HG03066 (cell line): ENCODE data around the gene RBL1.
A peak's percentile ranks its signal among the peaks of the same experiment; 100 is the strongest.
"Not testable (repeated sequence)": the region's sequence is repeated elsewhere in the genome, so short reads cannot be mapped to it uniquely, and the experiment has no call there.

Experiments
- ATAC-seq: cut with Tn5 transposase; IDR thresholded peaks from one replicate; pipeline ENCODE4 v1.9.1; 2021; ENCODE audit warnings: low read depth; ENCODE audit not compliant: unreplicated experiment

Gene RBL1, protein sequence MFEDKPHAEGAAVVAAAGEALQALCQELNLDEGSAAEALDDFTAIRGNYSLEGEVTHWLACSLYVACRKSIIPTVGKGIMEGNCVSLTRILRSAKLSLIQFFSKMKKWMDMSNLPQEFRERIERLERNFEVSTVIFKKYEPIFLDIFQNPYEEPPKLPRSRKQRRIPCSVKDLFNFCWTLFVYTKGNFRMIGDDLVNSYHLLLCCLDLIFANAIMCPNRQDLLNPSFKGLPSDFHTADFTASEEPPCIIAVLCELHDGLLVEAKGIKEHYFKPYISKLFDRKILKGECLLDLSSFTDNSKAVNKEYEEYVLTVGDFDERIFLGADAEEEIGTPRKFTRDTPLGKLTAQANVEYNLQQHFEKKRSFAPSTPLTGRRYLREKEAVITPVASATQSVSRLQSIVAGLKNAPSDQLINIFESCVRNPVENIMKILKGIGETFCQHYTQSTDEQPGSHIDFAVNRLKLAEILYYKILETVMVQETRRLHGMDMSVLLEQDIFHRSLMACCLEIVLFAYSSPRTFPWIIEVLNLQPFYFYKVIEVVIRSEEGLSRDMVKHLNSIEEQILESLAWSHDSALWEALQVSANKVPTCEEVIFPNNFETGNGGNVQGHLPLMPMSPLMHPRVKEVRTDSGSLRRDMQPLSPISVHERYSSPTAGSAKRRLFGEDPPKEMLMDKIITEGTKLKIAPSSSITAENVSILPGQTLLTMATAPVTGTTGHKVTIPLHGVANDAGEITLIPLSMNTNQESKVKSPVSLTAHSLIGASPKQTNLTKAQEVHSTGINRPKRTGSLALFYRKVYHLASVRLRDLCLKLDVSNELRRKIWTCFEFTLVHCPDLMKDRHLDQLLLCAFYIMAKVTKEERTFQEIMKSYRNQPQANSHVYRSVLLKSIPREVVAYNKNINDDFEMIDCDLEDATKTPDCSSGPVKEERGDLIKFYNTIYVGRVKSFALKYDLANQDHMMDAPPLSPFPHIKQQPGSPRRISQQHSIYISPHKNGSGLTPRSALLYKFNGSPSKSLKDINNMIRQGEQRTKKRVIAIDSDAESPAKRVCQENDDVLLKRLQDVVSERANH

GRCh38 chr20:37095599-37096414 lies at the start of gene RBL1:
RBL1 (minus strand) TSS chr20:37095997; CDS start chr20:37095928, 69 bp downstream.
- peak; percentile 73 for ATAC-seq

- no peak for ATAC-seq
These were observed 49.1 kb upstream of the RBL1 start for GRCh38 chr20:37144856-37145404.

- no peak for ATAC-seq
These were observed 46.9 kb upstream of the RBL1 start for GRCh38 chr20:37142708-37143107.

DNA sequence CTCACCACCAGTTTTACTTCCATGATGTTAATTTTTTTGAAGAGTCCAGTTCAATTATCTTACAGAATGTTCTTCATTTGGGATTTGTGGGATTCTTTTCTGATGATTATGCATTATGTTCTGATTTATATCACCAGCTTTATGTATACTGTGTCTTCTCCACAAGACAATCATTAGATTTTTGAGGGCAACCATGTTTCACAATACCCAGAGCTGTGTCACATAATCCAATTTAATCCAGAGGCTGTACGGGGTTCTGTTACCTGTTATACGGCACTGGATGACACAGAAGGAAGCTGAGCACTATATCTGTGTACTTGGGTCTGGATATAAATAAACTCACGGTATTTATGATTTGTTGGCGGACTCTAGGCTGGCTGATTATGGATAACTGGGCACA lies 41.8 kb upstream of the RBL1 start:
- no peak for ATAC-seq

GRCh38 chr20:37133952-37134351 lies 38.2 kb upstream of the RBL1 start:
- ATAC-seq, result no peak

DNA sequence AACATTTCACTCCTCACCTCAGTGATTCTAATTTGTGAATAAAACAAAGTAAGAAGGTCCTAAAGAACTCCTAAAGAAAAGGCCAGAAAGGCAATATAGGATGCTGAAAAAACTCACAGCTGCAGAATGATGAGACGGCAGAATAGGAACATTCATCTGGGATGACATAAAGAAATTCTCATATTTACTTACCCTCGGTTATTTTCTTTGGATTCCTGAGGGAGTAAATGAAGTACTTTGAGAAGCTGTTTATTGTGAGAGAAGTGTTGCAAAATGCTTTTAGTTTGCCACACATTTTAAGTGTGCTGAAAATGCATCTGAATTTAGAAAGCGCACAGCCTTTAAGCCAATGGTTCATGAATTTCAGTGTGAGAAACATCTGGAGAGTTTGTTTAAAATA lies 35.7 kb upstream of the RBL1 start:
- ATAC-seq, result no peak

DNA sequence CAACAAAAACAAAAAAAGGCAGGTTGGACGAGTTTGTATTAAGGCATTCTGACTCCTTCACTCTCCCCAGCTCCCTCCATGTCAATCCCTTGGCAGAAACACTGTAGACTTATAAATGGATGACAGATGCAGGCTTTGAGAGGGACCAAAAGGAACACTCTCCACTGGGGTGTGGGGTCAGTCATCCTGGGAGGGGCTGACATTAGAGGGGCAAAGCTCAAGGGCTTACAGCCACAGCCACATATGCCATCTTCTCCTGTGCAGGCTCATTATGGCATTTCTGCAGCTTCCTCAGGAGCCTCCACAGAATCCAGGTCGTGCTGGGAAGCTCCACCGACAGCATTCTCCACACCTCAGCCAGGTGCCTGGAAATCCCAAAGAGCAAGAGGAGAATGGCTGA lies 33.0 kb upstream of the RBL1 start:
- no peak for ATAC-seq

DNA sequence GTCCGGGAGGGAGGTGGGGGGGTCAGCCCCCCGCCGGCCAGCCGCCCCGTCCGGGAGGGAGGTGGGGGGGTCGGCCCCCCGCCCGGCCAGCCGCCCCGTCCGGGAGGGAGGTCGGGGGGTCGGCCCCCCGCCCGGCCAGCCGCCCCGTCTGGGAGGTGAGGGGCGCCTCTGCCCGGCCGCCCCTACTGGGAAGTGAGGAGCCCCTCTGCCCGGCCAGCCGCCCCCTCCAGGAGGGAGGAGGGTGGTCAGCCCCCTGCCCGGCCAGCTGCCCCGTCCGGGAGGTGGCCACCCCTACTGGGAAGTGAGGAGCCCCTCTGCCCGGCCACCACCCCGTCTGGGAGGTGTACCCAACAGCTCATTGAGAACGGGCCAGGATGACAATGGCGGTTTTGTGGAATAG lies 30.5 kb upstream of the RBL1 start:
- not testable (repeated sequence) for ATAC-seq

- ATAC-seq, result no peak
These were observed 27.6 kb upstream of the RBL1 start for GRCh38 chr20:37123441-37123840.

GRCh38 chr20:37120497-37120896 lies 24.7 kb upstream of the RBL1 start:
- ATAC-seq, result no peak

DNA sequence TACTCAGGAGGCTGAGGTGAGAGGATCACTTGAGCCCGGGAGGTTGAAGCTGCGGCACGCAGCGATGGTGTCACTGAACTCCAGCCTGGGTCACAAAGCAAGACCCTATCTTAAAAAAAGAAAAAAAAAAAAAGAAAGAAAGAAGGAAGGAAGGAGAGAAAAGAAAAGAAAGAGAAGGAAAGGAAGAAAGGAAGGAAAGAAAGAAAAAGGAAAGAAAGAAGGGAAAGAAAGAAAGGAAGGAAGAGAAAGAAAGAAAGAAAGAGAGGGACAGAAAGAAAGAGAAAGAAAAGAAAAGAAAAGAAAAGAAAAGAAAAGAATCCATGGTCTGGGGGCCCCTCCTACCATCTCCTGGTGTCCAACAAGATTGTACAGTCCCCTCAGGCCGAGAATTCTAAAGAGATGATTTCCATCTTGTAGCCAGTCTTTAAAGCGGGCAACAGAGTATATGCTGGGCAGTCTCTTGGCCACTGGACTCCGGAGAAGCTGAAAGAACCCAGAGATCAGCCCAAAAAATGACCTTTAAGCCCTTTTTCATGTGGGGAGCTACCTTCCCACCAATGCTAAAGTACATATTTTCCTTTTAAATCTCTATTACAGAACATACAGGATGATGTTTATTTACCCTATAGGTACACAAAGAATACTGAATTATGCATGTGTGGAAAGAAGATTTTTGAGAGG lies 23.7 kb upstream of the RBL1 start:
- ATAC-seq, result no peak

GRCh38 chr20:37114012-37114411 lies 18.2 kb upstream of the RBL1 start:
- ATAC-seq, result no peak

DNA sequence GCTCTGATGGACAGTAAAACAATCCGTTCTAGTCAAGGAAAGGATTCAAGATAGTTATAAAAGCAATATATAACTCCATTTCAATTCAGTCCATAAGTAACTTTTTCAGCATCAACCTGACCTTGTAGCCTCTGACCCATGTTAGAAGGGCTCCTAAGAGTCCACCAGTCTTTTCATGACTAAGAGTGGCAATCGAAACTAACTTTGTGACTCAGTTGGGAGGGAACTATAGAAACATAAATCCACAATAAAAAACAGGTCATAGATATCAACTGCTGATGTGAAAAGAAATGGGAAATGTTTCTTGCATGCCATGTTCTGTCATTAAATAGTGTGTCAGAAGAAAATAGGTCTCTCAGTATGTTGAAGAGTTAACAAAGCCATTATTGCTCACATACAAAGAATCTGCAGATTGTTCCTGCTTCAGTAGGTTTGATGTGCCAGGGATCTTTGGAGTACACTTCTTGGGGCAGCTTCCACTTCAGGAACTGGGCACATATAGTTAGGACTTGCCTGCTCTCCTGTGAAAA lies 16.2 kb upstream of the RBL1 start:
- no peak for ATAC-seq

- ATAC-seq, result no peak
These were observed 12.9 kb upstream of the RBL1 start for GRCh38 chr20:37108676-37109075.

DNA sequence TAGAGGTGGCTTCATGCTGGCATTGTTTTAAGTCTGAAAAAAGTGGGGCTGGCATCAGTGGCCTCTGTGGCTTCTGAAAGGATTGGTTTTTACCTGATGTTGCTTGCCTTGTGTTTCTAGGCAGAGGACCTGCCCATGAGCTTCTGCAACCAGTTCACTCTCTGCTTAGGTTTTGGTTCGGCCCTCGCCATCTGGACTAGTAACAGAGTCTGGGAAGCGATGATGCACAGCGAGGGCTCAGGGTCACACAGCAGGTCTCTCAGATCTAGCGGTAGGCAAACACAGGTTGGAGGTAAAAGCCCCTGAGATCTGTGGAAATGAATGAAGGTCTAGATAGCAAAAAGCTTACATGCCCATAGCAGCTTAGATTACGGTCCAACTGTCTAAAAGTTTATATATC lies 6.8 kb upstream of the RBL1 start:
- ATAC-seq, result no peak

DNA sequence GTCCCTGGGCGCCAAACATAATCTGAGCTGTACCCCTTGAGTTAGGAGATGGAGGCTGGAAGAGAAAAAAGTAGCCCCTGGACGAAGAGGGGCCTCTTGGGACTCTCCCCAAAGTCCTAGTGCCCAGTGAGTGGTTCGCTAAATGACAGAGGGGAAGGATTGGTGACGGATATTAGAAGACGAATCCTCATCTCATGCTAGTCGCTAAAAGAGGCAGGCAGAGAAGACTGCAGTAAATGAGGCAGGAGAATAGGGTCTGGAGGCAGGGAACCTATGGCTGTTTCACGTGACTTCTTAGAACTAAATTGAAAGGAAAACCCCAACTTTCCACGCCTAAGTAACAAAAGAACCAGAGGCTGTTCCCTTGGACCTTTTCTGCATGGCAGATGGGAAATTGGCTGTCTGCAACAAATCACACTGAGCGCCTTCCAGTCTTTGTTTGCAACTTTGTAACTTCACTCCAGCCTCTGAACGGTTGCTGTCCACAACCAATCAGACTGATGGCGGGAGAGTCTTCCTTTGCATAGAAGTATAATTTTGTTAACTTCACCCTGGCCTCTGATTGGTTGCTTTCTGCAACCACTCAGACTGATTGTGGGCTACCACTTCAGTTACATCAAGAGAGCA lies 731 bp upstream of the RBL1 start:
- no peak for ATAC-seq

DNA sequence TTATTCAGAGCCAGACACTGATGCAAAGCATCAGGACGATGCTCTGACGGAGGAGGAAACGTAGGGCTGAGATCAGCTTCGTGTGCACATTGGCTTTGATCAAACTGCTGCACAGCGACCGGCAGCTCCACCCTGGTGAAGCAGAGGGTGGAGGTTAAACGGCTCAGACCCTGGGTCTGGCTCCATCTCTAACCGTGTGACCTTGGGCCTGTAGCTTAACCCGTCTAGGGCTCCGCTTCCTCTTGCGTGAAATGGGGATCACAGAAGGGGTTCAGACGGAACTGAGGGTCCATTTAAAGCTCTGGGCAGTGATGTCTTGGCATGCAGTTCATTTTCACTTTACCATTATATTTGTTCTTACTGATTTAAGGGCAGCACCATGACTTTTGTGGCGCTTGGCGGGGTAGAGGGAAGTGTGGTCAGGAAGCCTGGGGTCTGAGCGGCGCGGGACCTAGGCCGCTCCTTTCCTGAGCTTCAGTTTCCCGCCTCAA lies 644 bp downstream of the RBL1 start:
- no peak for ATAC-seq

- no peak for ATAC-seq
These were observed 5.4 kb downstream of the RBL1 start for GRCh38 chr20:37090407-37090806.
